OCI-LY3 (cell line): ENCODE measurements around the gene GPR183.

Experiments
- H2AFZ ChIP-seq: fragments of 200-600, 300-600 bp; shearing (Covaris generic); 2 replicates; pipeline ENCODE4 v1.6.0; 2014; ENCODE audit warnings: antibody characterized with exemption, low read depth, low read length
- H3K27ac ChIP-seq: fragments of 200-600, 300-600 bp; sonication (generic); 2 replicates; pipeline ENCODE4 v1.5.1; 2014; ENCODE audit warnings: mild to moderate bottlenecking, low read length, moderate library complexity, mixed read lengths
- H3K27me3 ChIP-seq: fragments of 200-600, 300-600 bp; sonication (generic); 2 replicates; pipeline ENCODE4 v1.6.1; 2014; ENCODE audit warnings: low read depth, low read length, mixed read lengths
- H3K36me3 ChIP-seq: fragments of 200-600, 300-600 bp; sonication (generic); replicated peaks from 2 replicates; pipeline ENCODE3; 2014; ENCODE audit warnings: low read depth, low read length, mixed read lengths
- H3K4me1 ChIP-seq: fragments of 300-600, 200-600 bp; sonication (generic); 2 replicates; pipeline ENCODE4 v1.6.1; 2014; ENCODE audit warnings: low read length, mixed read lengths
- H3K4me2 ChIP-seq: fragments of 200-600, 300-600 bp; sonication (generic); 2 replicates; pipeline ENCODE4 v1.6.1; 2014; ENCODE audit warnings: low read length, mixed read lengths
- H3K4me3 ChIP-seq: fragments of 300-600, 200-600 bp; sonication (generic); 2 replicates; pipeline ENCODE4 v1.5.1; 2014; ENCODE audit warnings: antibody characterized with exemption, mild to moderate bottlenecking, low read length, moderate library complexity
- H3K79me2 ChIP-seq: fragments of 300-600, 200-600 bp; shearing (Covaris generic); 2 replicates; pipeline ENCODE4 v1.6.1; 2014; ENCODE audit warnings: mild to moderate bottlenecking, low read length, mixed read lengths
- H3K9ac ChIP-seq: fragments of 300-600, 200-600 bp; shearing (Covaris generic); 2 replicates; pipeline ENCODE4 v1.6.0; 2014; ENCODE audit warnings: mild to moderate bottlenecking, low read length, moderate library complexity
- H3K9me3 ChIP-seq: fragments of 200-600, 300-600 bp; shearing (Covaris generic); 2 replicates; pipeline ENCODE4 v1.6.1; 2014; ENCODE audit warnings: low read length, mixed read lengths; ENCODE audit not compliant: insufficient read depth
- H4K20me1 ChIP-seq: fragments of 200-600, 300-600 bp; sonication (generic); 2 replicates; pipeline ENCODE4 v1.6.1; 2016; ENCODE audit warnings: low read length, mixed read lengths; ENCODE audit not compliant: insufficient read depth
- EZH2phosphoT487 ChIP-seq: fragments of 200-600 bp; shearing (Covaris generic); IDR thresholded peaks from 2 replicates; pipeline ENCODE4 v1.6.1; 2018; ENCODE audit warnings: antibody characterized with exemption, mixed run types, low read depth
- TF ChIP-seq, protein P1 (sequence below): fragments of 200-600, 300-600 bp; sonication (generic); IDR thresholded peaks from 2 replicates; pipeline ENCODE4 v1.5.1; 2014; ENCODE audit warnings: antibody characterized with exemption, low read length, low read depth

GPR183 gene

DNA sequence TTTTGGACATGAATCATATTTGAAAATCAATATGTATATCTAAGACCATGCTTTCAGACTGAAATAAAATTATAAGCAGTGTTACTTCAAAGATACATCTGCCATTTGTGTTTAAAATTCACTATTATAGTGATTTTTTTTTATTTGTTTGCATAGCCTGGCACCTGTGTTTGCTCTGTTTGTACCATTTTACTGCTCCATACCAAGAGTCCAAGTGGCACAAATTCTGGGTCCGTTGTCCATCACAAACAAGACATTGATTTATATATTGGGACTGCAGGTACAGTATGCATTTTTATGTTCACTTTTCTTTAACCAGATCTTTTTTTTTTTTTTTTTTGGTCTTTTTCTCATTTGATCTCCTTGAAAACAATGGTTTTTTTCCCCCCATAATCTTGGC, 6.7 kb upstream of the GPR183 start:
- no peaks in the 10 kb centered on the region for H4K20me1 ChIP-seq
- H3K27me3 ChIP-seq, result no peaks in the 10 kb centered on the region
- no peak overlapping the region for H3K27ac ChIP-seq
- TF ChIP-seq, protein P1, sequence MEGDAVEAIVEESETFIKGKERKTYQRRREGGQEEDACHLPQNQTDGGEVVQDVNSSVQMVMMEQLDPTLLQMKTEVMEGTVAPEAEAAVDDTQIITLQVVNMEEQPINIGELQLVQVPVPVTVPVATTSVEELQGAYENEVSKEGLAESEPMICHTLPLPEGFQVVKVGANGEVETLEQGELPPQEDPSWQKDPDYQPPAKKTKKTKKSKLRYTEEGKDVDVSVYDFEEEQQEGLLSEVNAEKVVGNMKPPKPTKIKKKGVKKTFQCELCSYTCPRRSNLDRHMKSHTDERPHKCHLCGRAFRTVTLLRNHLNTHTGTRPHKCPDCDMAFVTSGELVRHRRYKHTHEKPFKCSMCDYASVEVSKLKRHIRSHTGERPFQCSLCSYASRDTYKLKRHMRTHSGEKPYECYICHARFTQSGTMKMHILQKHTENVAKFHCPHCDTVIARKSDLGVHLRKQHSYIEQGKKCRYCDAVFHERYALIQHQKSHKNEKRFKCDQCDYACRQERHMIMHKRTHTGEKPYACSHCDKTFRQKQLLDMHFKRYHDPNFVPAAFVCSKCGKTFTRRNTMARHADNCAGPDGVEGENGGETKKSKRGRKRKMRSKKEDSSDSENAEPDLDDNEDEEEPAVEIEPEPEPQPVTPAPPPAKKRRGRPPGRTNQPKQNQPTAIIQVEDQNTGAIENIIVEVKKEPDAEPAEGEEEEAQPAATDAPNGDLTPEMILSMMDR, result no peak
- TF ChIP-seq EZH2phosphoT487, result no peak
- no peaks in the 10 kb centered on the region for H3K9me3 ChIP-seq
- peaks cover 31% of the 10 kb centered on the region for H3K4me1 ChIP-seq
- no peak overlapping the region for H2AFZ ChIP-seq
- no peak overlapping the region for H3K4me3 ChIP-seq
- H3K36me3 ChIP-seq, result peaks cover 5% of the 10 kb centered on the region
- no peaks in the 10 kb centered on the region; the same call in 1 of the 2 replicates for H3K79me2 ChIP-seq
- H3K9ac ChIP-seq, result no peak overlapping the region
- no peak overlapping the region for H3K4me2 ChIP-seq

DNA sequence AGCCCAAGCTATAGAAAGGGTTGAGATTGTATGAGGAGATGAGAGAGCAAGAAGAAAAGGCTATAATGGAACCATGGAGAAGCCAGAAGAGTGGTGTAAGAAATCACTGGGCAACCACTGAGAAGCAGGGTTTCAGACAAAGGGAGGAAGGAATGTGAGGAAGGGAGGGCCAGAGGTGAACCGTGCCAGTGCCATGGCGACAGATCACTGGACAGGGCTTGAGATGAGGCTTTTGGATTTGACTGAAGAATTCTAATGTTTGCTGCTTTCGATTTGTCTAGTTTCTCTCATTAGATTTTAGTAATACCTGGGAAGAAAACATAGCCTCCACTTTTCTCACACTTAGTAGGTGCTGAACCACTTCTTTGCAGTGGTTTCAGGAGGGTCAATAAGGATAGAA, 6.3 kb upstream of the GPR183 start:
- Histone ChIP-seq H3K27me3 (no peaks in the 10 kb centered on the region), H3K4me1 (peaks cover 31% of the 10 kb centered on the region), H3K4me3 (no peak overlapping the region), H3K4me2 (no peak overlapping the region), H3K79me2 (no peaks in the 10 kb centered on the region; the same call in 1 of the 2 replicates), H3K27ac (no peak overlapping the region), H3K9ac (no peak overlapping the region), H2AFZ (no peak overlapping the region), H3K36me3 (peaks cover 8% of the 10 kb centered on the region), H4K20me1 (no peaks in the 10 kb centered on the region), H3K9me3 (peaks cover 3% of the 10 kb centered on the region)
- TF ChIP-seq EZH2phosphoT487, result no peak
- TF ChIP-seq, protein P1, result no peak

DNA sequence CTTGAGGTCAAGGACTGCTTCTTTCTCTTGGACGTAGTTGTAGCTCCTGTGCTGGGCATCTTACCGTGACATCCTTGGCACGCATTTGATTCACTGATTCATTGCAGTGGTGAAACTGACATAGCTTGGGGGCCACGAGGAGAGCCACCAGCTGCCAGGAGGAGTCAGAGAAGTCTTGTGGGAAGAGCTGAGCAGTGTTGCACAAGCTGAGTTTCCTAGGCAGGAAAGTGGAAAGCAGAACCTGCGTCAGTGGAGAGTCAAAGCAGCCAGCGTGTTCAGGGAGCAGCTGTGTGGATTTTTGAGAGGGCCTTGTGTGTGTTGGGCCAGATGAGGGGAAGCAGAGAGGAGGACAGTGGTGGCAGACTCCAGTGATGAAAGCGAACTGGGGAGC, 5.3 kb upstream of the GPR183 start:
- TF ChIP-seq EZH2phosphoT487, result no peak
- TF ChIP-seq, protein P1, result no peak
- H3K9ac ChIP-seq, result no peak overlapping the region
- no peak overlapping the region for H3K27ac ChIP-seq
- peaks cover 14% of the 10 kb centered on the region for H3K36me3 ChIP-seq
- no peaks in the 10 kb centered on the region for H3K27me3 ChIP-seq
- H3K4me3 ChIP-seq, result no peak overlapping the region
- H3K9me3 ChIP-seq, result peaks cover 6% of the 10 kb centered on the region
- peaks cover 41% of the 10 kb centered on the region for H3K4me1 ChIP-seq
- no peaks in the 10 kb centered on the region for H4K20me1 ChIP-seq
- no peak overlapping the region for H3K4me2 ChIP-seq
- H3K79me2 ChIP-seq, result peaks cover 9% of the 10 kb centered on the region; the same call in 1 of the 2 replicates
- H2AFZ ChIP-seq, result no peak overlapping the region

DNA sequence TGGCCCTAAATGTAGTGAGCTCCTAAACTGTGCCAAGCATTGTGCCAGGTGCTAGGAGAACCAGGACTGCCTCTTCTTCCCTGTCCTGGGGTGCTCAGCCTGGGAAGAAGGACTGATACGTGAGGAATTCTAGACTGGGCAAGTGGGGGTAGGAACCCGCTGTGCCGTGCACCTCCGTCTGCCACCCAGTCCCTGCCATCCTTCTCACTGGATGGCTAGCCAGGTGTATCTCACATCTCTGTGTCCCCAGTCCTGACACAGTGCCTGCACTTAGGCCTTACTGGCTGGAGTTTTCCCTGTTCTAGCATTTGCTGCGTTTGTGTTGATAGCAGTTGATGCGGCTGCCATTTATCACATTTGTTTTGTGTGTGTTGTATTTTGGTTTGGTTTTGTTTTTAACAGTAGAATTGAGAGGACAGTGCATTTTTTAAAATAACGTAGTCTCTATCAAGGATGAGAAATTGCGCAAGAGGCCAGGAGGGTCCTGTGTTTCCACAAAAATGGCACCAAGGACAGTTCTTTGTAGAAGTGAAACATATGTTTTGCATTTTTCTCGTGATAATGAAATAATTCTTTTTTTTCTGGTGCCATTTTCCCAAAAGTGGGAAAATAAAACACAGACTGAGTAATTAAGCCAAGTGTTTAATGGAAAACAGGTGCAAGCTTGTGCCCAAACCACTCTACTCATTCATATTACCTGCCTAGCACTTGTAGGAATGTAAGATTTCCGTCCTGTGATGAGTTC, 4.7 kb upstream of the GPR183 start:
- no peak overlapping the region for H3K4me3 ChIP-seq
- no peak overlapping the region for H2AFZ ChIP-seq
- H3K4me2 ChIP-seq, result no peak overlapping the region
- TF ChIP-seq EZH2phosphoT487, result no peak
- TF ChIP-seq, protein P1, result no peak
- peaks cover 43% of the 10 kb centered on the region for H3K4me1 ChIP-seq
- peaks cover 12% of the 10 kb centered on the region for H3K79me2 ChIP-seq
- peaks cover 6% of the 10 kb centered on the region for H3K9me3 ChIP-seq
- no peaks in the 10 kb centered on the region for H3K27me3 ChIP-seq
- no peaks in the 10 kb centered on the region for H4K20me1 ChIP-seq
- no peak overlapping the region for H3K9ac ChIP-seq
- no peak overlapping the region for H3K27ac ChIP-seq
- peaks cover 14% of the 10 kb centered on the region for H3K36me3 ChIP-seq
